Natural killer cell (primary cell): Measurements from ENCODE around the gene PARD6B. TPM values are rescaled to one million over a fixed set of nuclear protein-coding genes. Genes with fewer than 3 reads are reported as not detected.

Experiments
- ATAC-seq, 3 donors: fragments of 150-1000 bp in 2 of 3; fragments of 200-7000 bp in 1 of 3; cut with Tn5 transposase; 1 replicate in 1 of 3; 2 replicates in 2 of 3; pipeline ENCODE4 v1.10.0; 2021; ENCODE audit warnings: mild to moderate bottlenecking in 2 of 3, moderate library complexity in 2 of 3
- DNase-seq, 2 donors: peaks; one replicate each; pipeline versions ENCODE4 v3.0.0 to v3.0.0-alpha.2; 2013 to 2021; ENCODE audit warnings: mixed read lengths in 1 of 2
- H3K27ac ChIP-seq: one replicate; pipeline ENCODE4 v1.5.1; 2013; ENCODE audit warnings: mild to moderate bottlenecking, low read length
- H3K27me3 ChIP-seq: one replicate; pipeline ENCODE4 v1.6.1; 2013; ENCODE audit warnings: low read length; ENCODE audit not compliant: control insufficient read depth, insufficient read depth
- H3K36me3 ChIP-seq: one replicate; pipeline ENCODE4 v1.6.1; 2013; ENCODE audit warnings: low read length; ENCODE audit not compliant: control insufficient read depth, insufficient read depth
- H3K4me1 ChIP-seq: one replicate; pipeline ENCODE4 v1.6.1; 2013; ENCODE audit warnings: low read length; ENCODE audit not compliant: control insufficient read depth, insufficient read depth
- H3K4me3 ChIP-seq: one replicate; pipeline ENCODE4 v1.5.1; 2013; ENCODE audit warnings: low read length
- H3K9me3 ChIP-seq: one replicate; pipeline ENCODE4 v1.6.1; 2013; ENCODE audit warnings: low read length; ENCODE audit not compliant: control insufficient read depth, insufficient read depth
- H3K27ac Mint-ChIP-seq, 2 donors: one replicate each; pipeline ENCODE4 v1.8.0; 2022; ENCODE audit warnings: mild to moderate bottlenecking in 2 of 2, mixed read lengths in 2 of 2, moderate library complexity in 1 of 2
- H3K27me3 Mint-ChIP-seq, 2 donors: one replicate each; pipeline ENCODE4 v1.8.0; 2022; ENCODE audit warnings: low read depth in 2 of 2, mixed read lengths in 2 of 2
- H3K36me3 Mint-ChIP-seq: one replicate; pipeline ENCODE4 v1.8.0; 2022; ENCODE audit warnings: mixed read lengths
- H3K4me1 Mint-ChIP-seq, 2 donors: one replicate each; pipeline ENCODE4 v1.8.0; 2022; ENCODE audit warnings: mixed read lengths in 2 of 2
- H3K4me3 Mint-ChIP-seq: one replicate; pipeline ENCODE4 v1.8.0; 2022; ENCODE audit warnings: mild to moderate bottlenecking, moderate library complexity, mixed read lengths
- H3K9me3 Mint-ChIP-seq, 2 donors: one replicate each; pipeline ENCODE4 v1.8.0; 2022; ENCODE audit warnings: mixed read lengths in 2 of 2
- CTCF ChIP-seq: fragments of 200-600 bp; IDR thresholded peaks from one replicate; pipeline ENCODE4 v1.8.0; 2022; ENCODE audit warnings: antibody characterized with exemption
- WGBS: methylation state at CpG from one replicate; pipeline ENCODE4 v1.1.7; 2013; ENCODE audit warnings: missing lambda C conversion rate; ENCODE audit not compliant: insufficient coverage; 5-methylcytosine and 5-hydroxymethylcytosine counted together
- intact Hi-C: fragments of 100-400 bp; cut with micrococcal nuclease; formaldehyde crosslinking; loops from one replicate; pipeline ENCODE4 v1.14.2; 2022
- total RNA-seq, 4 donors: library from RNA; stranded (reverse); fragments of 120-200 nt in 1 of 4; gene quantifications; one replicate each; pipeline versions ENCODE4 v1.2.3 to v1.2.4, GENCODE V29; 2013 to 2022

The PARD6B gene
- total RNA-seq, 3 donors from 2014 or later (not counting 1 experiment from before 2014, with no cell fraction given): 1.5 to 5.0 (median 4.1) TPM

GRCh38 chr20:50717312-50717711 is 14.1 kb upstream of the PARD6B start:
- TF ChIP-seq CTCF: no peak
- intact Hi-C loops: no loop called here
- Mint-ChIP-seq H3K36me3 (no peaks in the 10 kb centered on the region), H3K4me3 (no peak overlapping the region), H3K4me1 (no peaks in the 10 kb centered on the region), H3K27ac (no peak overlapping the region), H3K9me3 (no peaks in the 10 kb centered on the region), H3K27me3 (peaks cover 18 to 19% of the 10 kb centered on the region in 2 donors)
- no peaks in the 10 kb centered on the region for H3K9me3 ChIP-seq
- no peaks in the 10 kb centered on the region for H3K4me1 ChIP-seq
- DNase-seq (no peak), ATAC-seq (no peak)
- no CpG with 5 or more reads among the region's 2 CpGs for WGBS
- H3K27ac ChIP-seq: no peak overlapping the region
- no peaks in the 10 kb centered on the region for H3K27me3 ChIP-seq
- no peaks in the 10 kb centered on the region for H3K36me3 ChIP-seq
- H3K4me3 ChIP-seq: no peak overlapping the region

- H3K27ac Mint-ChIP-seq: no peak overlapping the region
- H3K27ac ChIP-seq: no peak overlapping the region
- no peaks in the 10 kb centered on the region for H3K27me3 ChIP-seq
- H3K27me3 Mint-ChIP-seq: peaks cover 15 to 17% of the 10 kb centered on the region in 2 donors
- intact Hi-C loops: no loop called here
- no peaks in the 10 kb centered on the region for H3K36me3 Mint-ChIP-seq
- no peak for DNase-seq
- H3K4me1 ChIP-seq: no peaks in the 10 kb centered on the region
- H3K4me3 Mint-ChIP-seq: no peak overlapping the region
- no peak for ATAC-seq
- H3K9me3 Mint-ChIP-seq: no peaks in the 10 kb centered on the region
- no peaks in the 10 kb centered on the region for H3K36me3 ChIP-seq
- 69% methylated on average over 6 of the region's 13 CpGs for WGBS
- H3K4me1 Mint-ChIP-seq: no peaks in the 10 kb centered on the region
- no peak overlapping the region for H3K4me3 ChIP-seq
- H3K9me3 ChIP-seq: no peaks in the 10 kb centered on the region
- no peak for TF ChIP-seq CTCF
Measured at GRCh38 chr20:50717974-50718761, 13.2 kb upstream of the PARD6B start.

GRCh38 chr20:50719328-50719727 is 12.1 kb upstream of the PARD6B start:
- Mint-ChIP-seq H3K27ac (no peak overlapping the region), H3K4me3 (no peak overlapping the region), H3K27me3 (peaks cover 9 to 10% of the 10 kb centered on the region in 2 donors), H3K36me3 (no peaks in the 10 kb centered on the region), H3K9me3 (no peaks in the 10 kb centered on the region), H3K4me1 (no peaks in the 10 kb centered on the region)
- intact Hi-C loops: no loop called here
- no peak for TF ChIP-seq CTCF
- no peak for ATAC-seq
- Histone ChIP-seq H3K27ac (no peak overlapping the region), H3K4me3 (no peak overlapping the region), H3K9me3 (no peaks in the 10 kb centered on the region), H3K36me3 (no peaks in the 10 kb centered on the region), H3K27me3 (no peaks in the 10 kb centered on the region), H3K4me1 (no peaks in the 10 kb centered on the region)
- DNase-seq: no peak
- WGBS: 97% methylated on average over 4 of the region's 4 CpGs

- H3K36me3 Mint-ChIP-seq: no peaks in the 10 kb centered on the region
- no peaks in the 10 kb centered on the region for H3K9me3 ChIP-seq
- H3K27me3 ChIP-seq: no peaks in the 10 kb centered on the region
- 100% methylated on average over 3 of the region's 5 CpGs for WGBS
- H3K9me3 Mint-ChIP-seq: no peaks in the 10 kb centered on the region
- ATAC-seq (no peak), DNase-seq (no peak)
- H3K36me3 ChIP-seq: no peaks in the 10 kb centered on the region
- no peak overlapping the region for H3K27ac ChIP-seq
- intact Hi-C loops: no loop called here
- TF ChIP-seq CTCF: no peak
- peaks cover 9 to 10% of the 10 kb centered on the region in 2 donors for H3K27me3 Mint-ChIP-seq
- no peak overlapping the region for H3K27ac Mint-ChIP-seq
- H3K4me1 ChIP-seq: no peaks in the 10 kb centered on the region
- H3K4me3 ChIP-seq: no peak overlapping the region
- H3K4me3 Mint-ChIP-seq: no peak overlapping the region
- H3K4me1 Mint-ChIP-seq: no peaks in the 10 kb centered on the region
Measured at GRCh38 chr20:50720026-50720425, 11.4 kb upstream of the PARD6B start.
